ENCODE data around the gene VTN. TPM values are rescaled to one million over a fixed set of nuclear protein-coding genes. Genes with fewer than 3 reads are reported as not detected.

VTN gene
- total RNA-seq, 1 donor from 2014 or later, result 48.2 TPM

DNA sequence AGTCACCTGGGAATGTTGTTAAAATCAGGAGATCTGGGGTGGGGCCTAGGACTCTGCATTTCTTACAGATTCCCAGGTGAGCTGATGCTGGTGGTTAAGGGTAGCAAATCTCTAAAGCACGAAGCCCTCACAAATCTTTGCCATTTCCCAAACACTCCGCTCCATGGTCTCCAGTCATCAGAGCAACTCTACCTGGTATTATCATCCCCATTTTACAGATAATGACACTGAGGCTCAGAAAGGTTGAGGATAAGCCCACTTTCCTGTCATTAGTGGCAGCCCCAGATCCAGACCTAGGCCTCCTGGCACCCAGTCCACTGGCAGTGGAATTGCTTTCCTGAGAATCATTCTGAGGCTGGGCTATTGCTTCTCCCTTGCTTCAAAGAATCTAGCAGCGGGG, 27.2 kb upstream of the VTN start:
- DNase-seq (ENCODE audit: low spot score), result no peak
- intact Hi-C loops (cut with DNase I), result no loop called here

DNA sequence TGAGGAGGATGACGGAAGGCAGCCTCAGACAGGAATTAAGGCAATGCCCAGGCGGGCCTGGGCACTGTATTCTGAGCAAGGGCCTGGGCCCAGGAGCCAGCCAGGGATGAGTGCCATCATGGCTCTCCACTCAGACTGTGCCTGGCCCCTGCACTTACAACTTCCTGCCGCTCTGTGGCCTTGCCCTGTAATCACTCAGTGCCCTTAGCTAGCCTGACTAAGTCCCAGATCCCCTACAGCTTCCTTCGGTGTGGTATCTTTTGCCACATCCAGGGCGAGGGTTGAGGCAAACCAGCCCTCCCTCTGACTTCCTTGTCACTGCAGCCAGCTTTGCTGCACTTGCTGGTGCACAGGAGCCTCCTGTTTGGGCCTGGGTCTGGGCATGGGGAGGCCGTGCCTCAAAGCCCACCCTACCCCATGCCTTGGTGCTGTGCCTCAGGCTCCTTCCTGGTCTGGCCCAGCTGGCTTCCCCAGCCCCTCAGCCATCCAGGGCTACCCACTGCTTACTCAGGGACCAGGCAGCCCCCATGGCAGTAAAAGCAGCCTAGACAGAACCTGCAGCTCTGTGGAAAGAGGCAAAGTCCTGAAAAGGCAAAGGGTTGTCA, 26.6 kb upstream of the VTN start:
- DNase-seq (ENCODE audit: low spot score), result no peak
- intact Hi-C loops (cut with DNase I), result no loop called here

DNA sequence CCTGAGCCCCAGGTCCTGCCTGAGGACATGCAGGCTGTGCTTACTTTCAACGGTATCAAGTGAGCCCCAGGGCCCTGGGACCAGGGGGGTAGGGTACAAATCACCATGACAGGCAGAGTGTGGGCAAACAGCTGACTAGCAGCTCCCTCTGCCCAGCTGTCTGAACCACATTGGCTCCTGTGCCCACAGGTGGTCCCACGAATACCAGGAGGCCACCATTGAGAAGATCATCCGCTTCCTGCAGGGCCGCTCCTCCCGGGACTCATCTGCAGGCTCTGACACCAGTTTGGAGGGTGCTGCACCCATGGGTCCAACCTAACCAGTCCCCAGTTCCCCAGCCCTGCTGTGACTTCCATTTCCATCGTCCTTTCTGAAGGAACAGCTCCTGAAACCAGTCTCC, 25.9 kb upstream of the VTN start:
- intact Hi-C loops (cut with DNase I), result no loop called here
- DNase-seq (ENCODE audit: low spot score), result no peak

DNA sequence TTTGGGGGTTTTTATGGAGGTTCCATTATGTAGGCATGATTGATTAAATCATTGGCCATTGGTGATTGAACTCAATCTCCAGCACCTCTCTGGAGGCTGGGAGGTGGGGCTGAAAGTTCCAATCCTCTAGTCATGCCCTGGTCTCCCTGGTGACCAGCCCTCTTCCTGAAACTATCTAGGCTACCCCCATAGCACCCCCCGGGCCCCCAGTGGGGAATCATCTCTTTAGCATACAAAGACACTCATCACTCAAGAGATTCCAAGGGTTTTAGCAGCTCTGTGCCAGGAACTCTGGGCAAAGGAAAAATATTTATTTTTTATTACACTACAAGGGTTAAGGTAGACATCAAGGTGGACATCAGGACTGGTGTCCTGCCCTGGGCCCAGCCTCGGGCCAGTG, 25.3 kb upstream of the VTN start:
- no peak for DNase-seq (ENCODE audit: low spot score)
- intact Hi-C loops (cut with DNase I), result no loop called here

- DNase-seq (ENCODE audit: low spot score), result no peak
These were observed 24.4 kb upstream of the VTN start for GRCh38 chr17:28394337-28395116.

DNA sequence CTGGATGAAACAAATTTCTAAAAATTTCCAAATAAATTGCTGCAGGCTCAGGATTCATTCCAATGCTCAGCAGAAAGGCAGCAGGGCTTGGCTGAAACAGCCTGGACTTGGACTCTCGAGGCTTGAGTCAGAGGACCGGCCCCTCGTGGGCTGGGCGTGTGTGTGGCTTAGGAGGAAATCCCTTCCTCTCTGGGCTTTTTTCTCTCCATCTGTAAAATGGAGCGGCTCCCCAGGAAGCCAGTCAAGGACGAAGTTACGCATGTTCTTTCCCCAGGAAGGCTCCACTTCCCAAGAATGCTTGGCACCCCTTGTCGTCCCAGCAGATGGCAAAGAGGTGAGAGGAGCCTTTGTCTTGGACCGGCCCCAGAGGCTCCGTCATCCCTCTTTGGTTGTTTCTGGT, 22.4 kb upstream of the VTN start:
- intact Hi-C loops (cut with DNase I), result no loop called here
- DNase-seq (ENCODE audit: low spot score), result no peak

More at GRCh38 chr17:28394337-28395116, 24.4 kb upstream of the VTN start:
- intact Hi-C loops (cut with DNase I), result no loop called here

- intact Hi-C loops (cut with DNase I), result no loop called here
These were observed 21.3 kb upstream of the VTN start for GRCh38 chr17:28391401-28391800.

GRCh38 chr17:28390984-28391383, 20.9 kb upstream of the VTN start:
- no peak for DNase-seq (ENCODE audit: low spot score)
- intact Hi-C loops (cut with DNase I), result no loop called here

More at GRCh38 chr17:28391401-28391800, 21.3 kb upstream of the VTN start:
- DNase-seq (ENCODE audit: low spot score), result no peak

GRCh38 chr17:28390563-28390962, 20.5 kb upstream of the VTN start:
- intact Hi-C loops (cut with DNase I), result no loop called here

GRCh38 chr17:28390141-28390540, 20.0 kb upstream of the VTN start:
- no peak for DNase-seq (ENCODE audit: low spot score)
- intact Hi-C loops (cut with DNase I), result no loop called here

More at GRCh38 chr17:28390563-28390962, 20.5 kb upstream of the VTN start:
- no peak for DNase-seq (ENCODE audit: low spot score)

GRCh38 chr17:28388106-28388505, 18.0 kb upstream of the VTN start:
- no peak for DNase-seq (ENCODE audit: low spot score)
- intact Hi-C loops (cut with DNase I), result no loop called here

DNA sequence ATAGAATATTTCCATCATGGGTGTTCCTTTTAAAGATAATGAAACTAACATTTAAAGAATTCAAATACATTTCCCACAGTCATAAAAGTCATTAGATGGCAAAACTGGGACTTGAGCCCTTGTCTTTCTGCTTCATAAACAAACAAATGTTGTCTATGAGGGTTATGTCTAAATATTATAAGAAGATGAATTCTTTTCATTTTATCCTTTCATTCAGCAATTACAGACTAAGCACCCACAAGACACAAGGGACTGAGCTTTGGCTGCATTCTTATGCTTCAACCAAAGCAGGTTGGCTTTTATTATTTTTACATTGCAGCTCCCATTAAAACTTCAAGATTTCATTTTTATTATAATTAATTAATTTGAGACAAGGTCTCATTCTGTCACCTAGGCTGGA, 16.3 kb upstream of the VTN start:
- intact Hi-C loops (cut with DNase I), result no loop called here
- DNase-seq (ENCODE audit: low spot score), result no peak

- DNase-seq (ENCODE audit: low spot score), result no peak
- intact Hi-C loops (cut with DNase I), result no loop called here
These were observed 15.3 kb upstream of the VTN start for GRCh38 chr17:28385406-28385805.

GRCh38 chr17:28385037-28385400, 14.9 kb upstream of the VTN start:
- no peak for DNase-seq (ENCODE audit: low spot score)
- intact Hi-C loops (cut with DNase I), result no loop called here

DNA sequence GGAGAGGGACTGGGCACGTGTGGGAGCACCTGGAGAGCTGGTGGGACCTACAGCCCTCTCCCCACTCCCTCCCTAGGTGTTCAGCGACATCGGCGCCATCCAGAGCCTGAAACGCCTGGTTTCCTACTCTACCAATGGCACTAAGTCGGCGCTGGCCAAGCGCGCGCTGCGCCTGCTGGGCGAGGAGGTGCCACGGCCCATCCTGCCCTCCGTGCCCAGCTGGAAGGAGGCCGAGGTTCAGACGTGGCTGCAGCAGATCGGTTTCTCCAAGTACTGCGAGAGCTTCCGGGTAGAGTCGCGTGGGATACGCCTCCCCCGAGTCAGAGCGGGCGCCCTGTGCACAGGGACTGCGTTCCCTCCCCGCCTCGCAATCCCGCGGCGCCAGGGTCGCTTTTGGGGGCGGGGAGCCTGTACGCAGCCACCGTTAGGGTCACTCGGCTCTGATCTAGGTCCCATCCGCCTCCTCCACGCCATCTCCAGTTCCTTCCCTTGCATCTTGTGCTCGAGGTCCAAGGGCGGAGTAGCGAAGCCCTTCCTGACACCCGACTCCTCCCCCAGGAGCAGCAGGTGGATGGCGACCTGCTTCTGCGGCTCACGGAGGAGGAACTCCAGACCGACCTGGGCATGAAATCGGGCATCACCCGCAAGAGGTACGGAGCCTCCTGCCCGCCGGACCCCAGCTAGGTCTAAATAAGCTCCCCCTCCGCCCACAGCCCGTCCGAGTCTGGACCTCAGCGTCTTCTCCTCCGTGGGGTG, 14.4 kb upstream of the VTN start:
- intact Hi-C loops (cut with DNase I), result no loop called here

GRCh38 chr17:28381141-28381825, 11.2 kb upstream of the VTN start:
- intact Hi-C loops (cut with DNase I), result no loop called here
- no peak for DNase-seq (ENCODE audit: low spot score)

More for the DNA sequence above, 14.4 kb upstream of the VTN start:
- DNase-seq (ENCODE audit: low spot score), result no peak

GRCh38 chr17:28379814-28380801, 10.0 kb upstream of the VTN start:
- no peak for DNase-seq (ENCODE audit: low spot score)
- intact Hi-C loops (cut with DNase I), result no loop called here

DNA sequence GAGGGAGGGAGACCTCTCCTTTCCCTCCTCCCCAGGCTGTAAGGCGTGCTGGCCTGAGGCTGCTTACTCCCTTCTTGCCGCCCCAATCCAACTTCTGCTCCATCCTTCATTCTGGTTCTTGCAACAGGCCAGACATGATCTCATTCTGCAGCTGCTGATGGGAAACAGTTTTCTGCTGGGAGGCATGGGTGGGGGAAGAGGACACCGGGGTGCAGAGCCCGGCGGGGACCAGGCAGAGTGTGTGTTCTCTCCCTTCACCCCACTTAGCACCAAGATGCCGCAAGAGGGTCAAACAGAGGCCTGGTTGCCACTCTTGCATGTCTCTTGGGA, 2.8 kb upstream of the VTN start:
- DNase-seq (ENCODE audit: low spot score), result peak; percentile 60
- intact Hi-C loops (cut with DNase I), result loop anchor here (5.0 kb wide), 1 partner anchor 36 kb away; the partner anchor contains the start of genes IFT20 and TNFAIP1

All from cardiac septum (tissue), 1 donor.